Ovary (tissue), 3 donors: ENCODE results near the gene NCOR1.

ENCODE experiments used
- CTCF ChIP-seq, 3 donors: fragments of 450-650 bp in 2 of 3; fragments of 200-600 bp in 1 of 3; IDR thresholded peaks; one replicate each; pipeline versions ENCODE4 v1.5.1 to v1.8.0; 2016 to 2022; ENCODE audit warnings: antibody characterized with exemption in 3 of 3, mild to moderate bottlenecking in 1 of 3
- EP300 ChIP-seq: sonication (generic); formaldehyde crosslinking; IDR thresholded peaks from one replicate; pipeline ENCODE4 v1.6.1; 2017; ENCODE audit warnings: antibody characterized with exemption
- POLR2A ChIP-seq: fragments of 450-650 bp; IDR thresholded peaks from one replicate; pipeline ENCODE4 v1.6.1; 2017; ENCODE audit warnings: antibody characterized with exemption, mild to moderate bottlenecking, moderate library complexity
- donor health status: DM: no; HTN: no; CAD: no.

- TF ChIP-seq CTCF (IDR thresholded peaks at IDR 0.05): no peak
- TF ChIP-seq POLR2A: no peak
- no peak for TF ChIP-seq EP300
Measured at GRCh38 chr17:16040710-16041251, 174.6 kb downstream of the NCOR1 start.
